Endodermal cell (in vitro differentiated cells): ENCODE results near the gene ATP6V0E1. TPM values are rescaled to one million over a fixed set of nuclear protein-coding genes. Genes with fewer than 3 reads are reported as not detected.

Source experiments
- DNase-seq: peaks from one replicate; pipeline ENCODE4 v3.0.0-alpha.2; 2017
- H3K27ac ChIP-seq: 2 replicates; pipeline ENCODE4 v1.5.1; 2013; ENCODE audit warnings: mild to moderate bottlenecking, low read depth, low read length, moderate library complexity
- H3K27me3 ChIP-seq: 2 replicates; pipeline ENCODE4 v1.6.1; 2013; ENCODE audit warnings: mild to moderate bottlenecking, low read length, moderate library complexity; ENCODE audit not compliant: insufficient read depth, control insufficient read depth, poor library complexity, severe bottlenecking
- H3K36me3 ChIP-seq: 2 replicates; pipeline ENCODE4 v1.7.0; 2013; ENCODE audit warnings: mild to moderate bottlenecking, low read length, moderate library complexity; ENCODE audit not compliant: control insufficient read depth, insufficient read depth
- H3K4me1 ChIP-seq: one replicate; pipeline ENCODE4 v1.7.0; 2013; ENCODE audit warnings: low read length; ENCODE audit not compliant: control insufficient read depth, insufficient read depth
- H3K4me3 ChIP-seq: 2 replicates; pipeline ENCODE4 v1.5.1; 2013; ENCODE audit warnings: mild to moderate bottlenecking, low read length, moderate library complexity
- H3K9ac ChIP-seq: 2 replicates; pipeline ENCODE4 v1.6.1; 2013; ENCODE audit warnings: mild to moderate bottlenecking, low read length, moderate library complexity; ENCODE audit not compliant: poor library complexity, severe bottlenecking; ENCODE audit errors: extremely low read depth
- H3K9me3 ChIP-seq: 2 replicates; pipeline ENCODE4 v1.6.1; 2013; ENCODE audit warnings: mild to moderate bottlenecking, low read length, moderate library complexity; ENCODE audit not compliant: control insufficient read depth
- H3K27ac Mint-ChIP-seq: 2 replicates; pipeline ENCODE4 v1.8.0; 2020; ENCODE audit warnings: mixed read lengths
- H3K27me3 Mint-ChIP-seq: 2 replicates; pipeline ENCODE4 v1.8.0; 2021; ENCODE audit warnings: mild to moderate bottlenecking, mixed read lengths; ENCODE audit not compliant: insufficient read depth
- H3K36me3 Mint-ChIP-seq: 2 replicates; pipeline ENCODE4 v1.8.0; 2020; ENCODE audit warnings: low read depth, mixed read lengths
- H3K4me1 Mint-ChIP-seq: 2 replicates; pipeline ENCODE4 v1.8.0; 2020; ENCODE audit warnings: mixed read lengths
- H3K4me3 Mint-ChIP-seq: 2 replicates; pipeline ENCODE4 v1.8.0; 2020; ENCODE audit warnings: mild to moderate bottlenecking, moderate library complexity, mixed read lengths
- H3K9me3 Mint-ChIP-seq: 2 replicates; pipeline ENCODE4 v1.8.0; 2020; ENCODE audit warnings: mild to moderate bottlenecking, mixed read lengths
- CTCF ChIP-seq: fragments of 200-600 bp; sonication (generic); conservative IDR thresholded peaks from 2 replicates; pipeline ENCODE4 v1.5.0; 2021; ENCODE audit warnings: antibody characterized with exemption, mild to moderate bottlenecking
- WGBS, 2 experiments: methylation state at CpG; one replicate each; pipeline versions ENCODE4 v1.1.5 to v1.1.7; 2013; ENCODE audit warnings: missing lambda C conversion rate in 2 of 2, mixed read lengths in 1 of 2; ENCODE audit not compliant: insufficient coverage in 1 of 2, insufficient read length in 1 of 2; 5-methylcytosine and 5-hydroxymethylcytosine counted together
- total RNA-seq, 2 donors: library from RNA; stranded (reverse); fragmentation: NEBNext Ultra II Directional in 1 of 2; extraction: Animal tissue kit (Norgen Biotek cat#: 25700) in 1 of 2; gene quantifications; 2 replicates in 1 of 2; 3 replicates in 1 of 2; pipeline ENCODE4 v1.2.1, GENCODE V29; 2021

ATP6V0E1 gene
- total RNA-seq, 2 donors from 2014 or later, result 119 to 128 TPM

DNA sequence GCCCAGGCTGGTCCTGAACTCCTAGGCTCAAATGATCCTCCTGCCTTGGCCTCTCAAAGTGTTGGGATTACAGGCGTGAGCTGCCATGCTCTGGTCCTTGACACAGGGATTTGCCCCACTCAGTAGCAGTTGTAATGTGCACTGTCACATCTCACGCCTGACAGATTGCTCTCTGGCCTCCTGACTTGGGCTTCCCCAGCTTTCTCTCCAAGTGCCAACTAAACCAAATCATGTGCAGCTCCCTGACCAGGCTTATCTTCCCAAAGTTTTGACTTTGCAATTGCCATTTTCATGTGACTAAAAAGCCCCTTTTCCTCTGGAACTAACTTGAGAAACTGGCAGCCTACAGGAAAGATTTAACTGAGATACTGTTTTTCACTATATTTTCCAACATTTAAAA lies 13.7 kb upstream of the ATP6V0E1 start:
- Histone ChIP-seq H3K9ac (no peak overlapping the region), H3K9me3 (no peaks in the 10 kb centered on the region), H3K27ac (no peak overlapping the region), H3K4me3 (no peak overlapping the region), H3K4me1 (no peaks in the 10 kb centered on the region), H3K27me3 (no peaks in the 10 kb centered on the region), H3K36me3 (peaks cover 22% of the 10 kb centered on the region)
- 90 to 100% methylated on average over 2 of the region's 2 CpGs for WGBS, 2 experiments
- Mint-ChIP-seq H3K9me3 (no peaks in the 10 kb centered on the region), H3K27ac (no peak overlapping the region), H3K36me3 (peaks cover 29% of the 10 kb centered on the region), H3K4me1 (no peaks in the 10 kb centered on the region), H3K4me3 (no peak overlapping the region), H3K27me3 (peaks cover 5% of the 10 kb centered on the region)
- TF ChIP-seq CTCF, result no peak
- no peak for DNase-seq

DNA sequence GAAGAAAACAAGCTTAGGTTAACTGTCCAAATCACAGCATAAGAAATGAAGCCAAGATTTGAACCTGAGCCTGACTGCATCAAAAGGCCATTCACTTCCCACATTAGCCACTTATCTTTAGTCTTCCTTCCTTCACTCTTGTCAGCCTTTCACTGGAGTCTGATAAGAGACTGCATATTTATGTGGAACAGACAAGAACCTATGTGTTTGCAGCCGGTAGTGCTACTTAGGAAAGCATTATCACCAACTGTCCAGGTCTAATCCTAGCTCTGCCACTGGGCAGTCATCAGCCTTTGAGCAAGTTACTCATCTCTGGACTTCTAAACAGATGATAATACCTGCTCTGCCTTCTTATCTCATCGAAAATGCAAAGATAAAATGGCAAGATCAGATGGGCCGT lies 12.1 kb upstream of the ATP6V0E1 start:
- H3K36me3 ChIP-seq, result peaks cover 14% of the 10 kb centered on the region
- Mint-ChIP-seq H3K27ac (no peak overlapping the region), H3K4me3 (no peak overlapping the region), H3K4me1 (no peaks in the 10 kb centered on the region), H3K27me3 (peaks cover 18% of the 10 kb centered on the region), H3K9me3 (no peaks in the 10 kb centered on the region), H3K36me3 (peaks cover 18% of the 10 kb centered on the region)
- H3K4me3 ChIP-seq, result no peak overlapping the region
- H3K27me3 ChIP-seq, result peaks cover 10% of the 10 kb centered on the region
- WGBS, 2 experiments, result 92% methylated on average over 2 to 3 of the region's 3 CpGs
- H3K4me1 ChIP-seq, result no peaks in the 10 kb centered on the region
- no peaks in the 10 kb centered on the region for H3K9me3 ChIP-seq
- TF ChIP-seq CTCF, result no peak
- no peak overlapping the region for H3K27ac ChIP-seq
- no peak overlapping the region for H3K9ac ChIP-seq
- no peak for DNase-seq

DNA sequence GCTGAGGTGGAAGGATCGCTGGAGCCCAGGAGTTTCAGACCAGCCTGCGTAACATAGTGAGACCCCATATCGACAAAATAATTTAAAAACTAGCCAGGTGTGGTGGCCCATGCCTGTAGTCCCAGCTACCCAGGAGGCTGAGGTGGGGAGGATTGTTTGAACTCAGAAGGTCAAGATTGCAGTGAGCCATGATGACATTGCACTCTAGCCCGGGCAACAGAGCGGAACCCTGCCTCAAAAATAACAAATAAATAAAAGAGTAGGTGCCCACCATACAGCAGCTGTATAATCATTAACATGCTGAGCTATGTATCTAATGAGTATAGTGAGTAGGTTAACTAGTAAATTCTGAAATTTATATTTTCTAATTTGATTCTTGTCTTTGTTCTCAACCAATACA lies 11.0 kb upstream of the ATP6V0E1 start:
- no peak overlapping the region for H3K27ac ChIP-seq
- H3K9me3 ChIP-seq, result no peaks in the 10 kb centered on the region
- no peaks in the 10 kb centered on the region for H3K4me1 ChIP-seq
- no peak overlapping the region for H3K4me3 ChIP-seq
- no peak overlapping the region for H3K4me3 Mint-ChIP-seq
- 93 to 97% methylated on average over 2 to 5 of the region's 5 CpGs for WGBS, 2 experiments
- DNase-seq, result no peak
- peaks cover 15% of the 10 kb centered on the region for H3K36me3 Mint-ChIP-seq
- peaks cover 21% of the 10 kb centered on the region for H3K27me3 Mint-ChIP-seq
- no peaks in the 10 kb centered on the region for H3K9me3 Mint-ChIP-seq
- peaks cover 17% of the 10 kb centered on the region for H3K27me3 ChIP-seq
- no peak for TF ChIP-seq CTCF
- H3K36me3 ChIP-seq, result peaks cover 14% of the 10 kb centered on the region
- no peak overlapping the region for H3K27ac Mint-ChIP-seq
- H3K4me1 Mint-ChIP-seq, result no peaks in the 10 kb centered on the region
- no peak overlapping the region for H3K9ac ChIP-seq
